ENCODE results near the gene CREM. TPM values are rescaled to one million over a fixed set of nuclear protein-coding genes. Genes with fewer than 3 reads are reported as not detected.

The CREM gene
- total RNA-seq, 2 experiments from 2014 or later, result 65.7 to 67.0 TPM

DNA sequence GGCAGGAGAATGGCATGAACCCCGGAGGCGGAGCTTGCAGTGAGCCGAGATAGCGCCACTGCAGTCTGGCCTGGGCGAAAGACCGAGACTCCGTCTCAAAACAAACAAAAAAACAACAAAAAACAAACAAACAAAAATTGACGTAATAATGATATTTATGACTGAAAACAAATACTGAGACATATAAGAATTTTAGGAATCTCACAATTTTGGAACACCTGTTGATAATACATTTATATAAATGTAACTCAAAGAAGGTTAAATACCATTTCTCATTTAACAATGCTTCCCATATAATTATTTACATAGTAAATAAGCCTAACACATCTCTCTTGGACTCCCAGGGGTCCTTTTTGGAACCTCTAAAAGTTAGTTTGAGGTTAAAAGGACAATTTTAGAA, 107.4 kb downstream of the CREM start:
- no peak overlapping the region for H3K4me3 ChIP-seq (ENCODE audit: low read length)
- H3K27ac ChIP-seq (ENCODE audit: low read depth in 1 of 2, low read length in 2 of 2), result no peak overlapping the region
- TF ChIP-seq, protein P1, sequence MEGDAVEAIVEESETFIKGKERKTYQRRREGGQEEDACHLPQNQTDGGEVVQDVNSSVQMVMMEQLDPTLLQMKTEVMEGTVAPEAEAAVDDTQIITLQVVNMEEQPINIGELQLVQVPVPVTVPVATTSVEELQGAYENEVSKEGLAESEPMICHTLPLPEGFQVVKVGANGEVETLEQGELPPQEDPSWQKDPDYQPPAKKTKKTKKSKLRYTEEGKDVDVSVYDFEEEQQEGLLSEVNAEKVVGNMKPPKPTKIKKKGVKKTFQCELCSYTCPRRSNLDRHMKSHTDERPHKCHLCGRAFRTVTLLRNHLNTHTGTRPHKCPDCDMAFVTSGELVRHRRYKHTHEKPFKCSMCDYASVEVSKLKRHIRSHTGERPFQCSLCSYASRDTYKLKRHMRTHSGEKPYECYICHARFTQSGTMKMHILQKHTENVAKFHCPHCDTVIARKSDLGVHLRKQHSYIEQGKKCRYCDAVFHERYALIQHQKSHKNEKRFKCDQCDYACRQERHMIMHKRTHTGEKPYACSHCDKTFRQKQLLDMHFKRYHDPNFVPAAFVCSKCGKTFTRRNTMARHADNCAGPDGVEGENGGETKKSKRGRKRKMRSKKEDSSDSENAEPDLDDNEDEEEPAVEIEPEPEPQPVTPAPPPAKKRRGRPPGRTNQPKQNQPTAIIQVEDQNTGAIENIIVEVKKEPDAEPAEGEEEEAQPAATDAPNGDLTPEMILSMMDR (IDR thresholded peaks at IDR 0.05), result no peak
- Mint-ChIP-seq H3K4me1 (ENCODE audit: low read depth) (no peaks in the 10 kb centered on the region), H3K27ac (no peak overlapping the region), H3K9me3 (no peaks in the 10 kb centered on the region), H3K27me3 (no peaks in the 10 kb centered on the region), H3K4me3 (no peak overlapping the region), H3K36me3 (ENCODE audit: low read depth) (no peaks in the 10 kb centered on the region)
- POLR2A ChIA-PET, result no interaction called here
- H3K4me1 ChIP-seq (ENCODE audit: insufficient read depth, low read length), result no peaks in the 10 kb centered on the region
- ATAC-seq (ENCODE audit: poor library complexity) (no peak), DNase-seq (no peak)
- CTCF ChIA-PET, result no interaction called here
- intact Hi-C loops (cut with DNase I, micrococcal nuclease), result loop anchor here in 1 of 2 experiments (10.0 kb wide), 1 partner anchor 401 kb away; no protein-coding TSS in a partner anchor
- H3K27me3 ChIP-seq (ENCODE audit: control insufficient read depth in 1 of 2, insufficient read depth in 2 of 2, low read length in 2 of 2), result no peaks in the 10 kb centered on the region
- H3K36me3 ChIP-seq (ENCODE audit: insufficient read depth, low read length), result no peaks in the 10 kb centered on the region
- H3K9me3 ChIP-seq (ENCODE audit: control insufficient read depth in 1 of 2, insufficient read depth in 1 of 2, low read length in 2 of 2), result no peaks in the 10 kb centered on the region

- no peaks in the 10 kb centered on the region for H3K9me3 Mint-ChIP-seq
- POLR2A ChIA-PET, result no interaction called here
- intact Hi-C loops (cut with DNase I, micrococcal nuclease), result loop anchor here in 1 of 2 experiments (5.0 to 10.0 kb wide), 2 partner anchors 326 to 398 kb away; no protein-coding TSS in a partner anchor
Observed at GRCh38 chr10:35236739-35237138, 110.1 kb downstream of the CREM start.

GRCh38 chr10:35237766-35238512, 111.3 kb downstream of the CREM start:
- Mint-ChIP-seq H3K9me3 (no peaks in the 10 kb centered on the region), H3K4me3 (no peak overlapping the region), H3K36me3 (ENCODE audit: low read depth) (no peaks in the 10 kb centered on the region), H3K4me1 (ENCODE audit: low read depth) (no peaks in the 10 kb centered on the region), H3K27ac (no peak overlapping the region), H3K27me3 (no peaks in the 10 kb centered on the region)
- no peak overlapping the region for H3K4me3 ChIP-seq (ENCODE audit: low read length)
- H3K27ac ChIP-seq (ENCODE audit: low read depth in 1 of 2, low read length in 2 of 2), result no peak overlapping the region
- intact Hi-C loops (cut with DNase I, micrococcal nuclease), result loop anchor here in 1 of 2 experiments (5.0 to 10.0 kb wide), 2 partner anchors 324 to 397 kb away; no protein-coding TSS in a partner anchor
- H3K36me3 ChIP-seq (ENCODE audit: insufficient read depth, low read length), result no peaks in the 10 kb centered on the region
- DNase-seq, result no peak
- no peak for ATAC-seq (ENCODE audit: poor library complexity)
- POLR2A ChIA-PET, result no interaction called here
- peaks cover 2% of the 10 kb centered on the region for H3K4me1 ChIP-seq (ENCODE audit: insufficient read depth, low read length)
- no peaks in the 10 kb centered on the region for H3K27me3 ChIP-seq (ENCODE audit: control insufficient read depth in 1 of 2, insufficient read depth in 2 of 2, low read length in 2 of 2)
- CTCF ChIA-PET, result interaction anchor here (0.7 kb wide), 1 partner anchor 117 kb away, joined by 3 read pairs; no protein-coding TSS in a partner anchor
- no peaks in the 10 kb centered on the region for H3K9me3 ChIP-seq (ENCODE audit: control insufficient read depth in 1 of 2, insufficient read depth in 1 of 2, low read length in 2 of 2)
- TF ChIP-seq, protein P1 (IDR thresholded peaks at IDR 0.05), result no peak

More at GRCh38 chr10:35236739-35237138, 110.1 kb downstream of the CREM start:
- TF ChIP-seq, protein P1 (IDR thresholded peaks at IDR 0.05), result no peak
- Mint-ChIP-seq H3K4me3 (no peak overlapping the region), H3K4me1 (ENCODE audit: low read depth) (no peaks in the 10 kb centered on the region), H3K27ac (no peak overlapping the region), H3K36me3 (ENCODE audit: low read depth) (no peaks in the 10 kb centered on the region), H3K27me3 (no peaks in the 10 kb centered on the region)
- DNase-seq, result no peak
- no peaks in the 10 kb centered on the region for H3K9me3 ChIP-seq (ENCODE audit: control insufficient read depth in 1 of 2, insufficient read depth in 1 of 2, low read length in 2 of 2)
- H3K27ac ChIP-seq (ENCODE audit: low read depth in 1 of 2, low read length in 2 of 2), result no peak overlapping the region
- no peak for ATAC-seq (ENCODE audit: poor library complexity)
- peaks cover 2% of the 10 kb centered on the region for H3K4me1 ChIP-seq (ENCODE audit: insufficient read depth, low read length)
- CTCF ChIA-PET, result no interaction called here
- H3K4me3 ChIP-seq (ENCODE audit: low read length), result no peak overlapping the region
- no peaks in the 10 kb centered on the region for H3K27me3 ChIP-seq (ENCODE audit: control insufficient read depth in 1 of 2, insufficient read depth in 2 of 2, low read length in 2 of 2)
- H3K36me3 ChIP-seq (ENCODE audit: insufficient read depth, low read length), result no peaks in the 10 kb centered on the region
